ENCODE results near the gene MLLT1. TPM values are rescaled to one million over a fixed set of nuclear protein-coding genes. Genes with fewer than 3 reads are reported as not detected.

Gene MLLT1
- total and polyA plus RNA-seq, 11 donors: 17.8 to 45.9 (median 34.9) TPM

- Histone ChIP-seq H3K4me3 (no peak overlapping the region), H3K27ac (no peak overlapping the region), H3K36me3 (no peaks in the 10 kb centered on the region), H3K9me3 (peaks cover 0 to 20% (median 0%) of the 10 kb centered on the region in 12 donors), H3K27me3 (no peaks in the 10 kb centered on the region), H3K4me1 (no peaks in the 10 kb centered on the region)
- 78 to 96% (median 87%) methylated on average over 1 of the region's 1 CpG for WGBS, 4 donors
- ATAC-seq: no peak
- TF ChIP-seq CTCF (IDR thresholded peaks at IDR 0.05) (no peak), POLR2A (IDR thresholded peaks at IDR 0.05) (no peak)
- no peak for DNase-seq
- intact Hi-C loops (cut with DNase I): no loop called here
Observed at GRCh38 chr19:6167115-6167514, 112.7 kb downstream of the MLLT1 start.

GRCh38 chr19:6164906-6165531 lies 114.8 kb downstream of the MLLT1 start:
- intact Hi-C loops (cut with DNase I): loop anchor here in 1 of 10 donors (2.0 kb wide), 1 partner anchor 136 kb away; no protein-coding TSS in a partner anchor
- Histone ChIP-seq H3K36me3 (no peaks in the 10 kb centered on the region), H3K9me3 (peaks cover 0 to 10% (median 0%) of the 10 kb centered on the region in 12 donors), H3K27me3 (no peaks in the 10 kb centered on the region), H3K27ac (no peak overlapping the region), H3K4me1 (peaks cover 0 to 6% (median 0%) of the 10 kb centered on the region in 12 donors), H3K4me3 (no peak overlapping the region)
- TF ChIP-seq CTCF (IDR thresholded peaks at IDR 0.05) (no peak), POLR2A (IDR thresholded peaks at IDR 0.05) (no peak)
- DNase-seq: no peak
- no peak for ATAC-seq
- 78 to 88% (median 85%) methylated on average over 5 of the region's 5 CpGs for WGBS, 4 donors

DNA sequence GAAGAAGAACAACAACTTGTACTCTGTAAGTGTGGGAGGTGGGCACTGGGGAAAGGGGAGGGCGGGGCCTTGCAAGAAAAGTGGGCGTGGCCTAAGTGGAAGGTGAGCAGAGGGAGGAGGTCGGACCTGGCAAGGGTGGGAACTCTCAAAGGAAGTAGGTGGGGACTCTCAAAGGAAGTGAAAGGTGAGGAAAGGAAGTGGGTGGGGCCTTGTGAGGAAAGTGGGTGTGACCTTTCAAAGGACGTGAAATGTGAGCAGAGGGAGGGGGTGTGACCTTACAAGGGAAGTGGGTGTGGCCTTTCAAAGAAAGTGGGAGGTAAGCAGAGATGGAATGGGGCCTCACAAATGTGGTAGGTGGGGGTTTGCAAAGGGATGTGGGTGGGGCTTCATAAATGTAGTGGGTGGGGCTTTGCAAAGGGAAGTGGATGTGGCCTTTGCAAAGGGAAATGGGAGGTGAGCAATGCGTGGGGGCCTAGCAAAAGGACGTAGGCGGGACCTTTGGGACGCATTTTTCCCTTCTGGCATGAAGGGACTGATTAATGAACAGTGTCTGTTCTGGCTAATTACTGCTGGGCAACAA lies 118.4 kb downstream of the MLLT1 start:
- WGBS, 4 donors: 30 to 41% (median 34%) methylated on average over 8 of the region's 8 CpGs
- TF ChIP-seq POLR2A (IDR thresholded peaks at IDR 0.05) (no peak), CTCF (IDR thresholded peaks at IDR 0.05) (no peak)
- Histone ChIP-seq H3K36me3 (no peaks in the 10 kb centered on the region), H3K27me3 (no peaks in the 10 kb centered on the region), H3K4me3 (no peak overlapping the region), H3K4me1 (peaks cover 0 to 6% (median 0%) of the 10 kb centered on the region in 12 donors), H3K27ac (peak overlapping the region in 6 of 12 donors; percentile 19 to 56 (median 46)), H3K9me3 (peaks cover 0 to 18% (median 4%) of the 10 kb centered on the region in 12 donors)
- ATAC-seq: peak; percentile 80 to 96 (median 84)
- intact Hi-C loops (cut with DNase I): no loop called here
- DNase-seq: peak in 4 of 5 donors; percentile 39 to 64 (median 50)

Other genes starting within 250 kb of the MLLT1 start
- 10 to 100 TPM in 1 of 9 donors, 1 to 10 TPM in 8; 2.8 to 20.0 (median 5.8) TPM for gene RFX2, start 169.5 kb downstream of the MLLT1 start, total RNA-seq
- 1 to 10 TPM; 6.9 to 7.0 TPM for gene RFX2, start 169.5 kb downstream of the MLLT1 start, polyA plus RNA-seq
- gene ACSBG2, start 144.3 kb downstream of the MLLT1 start, total RNA-seq: not detected
- gene ACSBG2, start 144.3 kb downstream of the MLLT1 start, polyA plus RNA-seq: not detected
- not detected for gene ACER1, start 53.6 kb upstream of the MLLT1 start, total RNA-seq
- gene ACER1, start 53.6 kb upstream of the MLLT1 start, polyA plus RNA-seq: not detected
- gene CLPP, start 81.6 kb upstream of the MLLT1 start, total RNA-seq: 100 to 1,000 TPM in 2 of 9 donors, 10 to 100 TPM in 7; 57.7 to 147 (median 73.0) TPM
- gene CLPP, start 81.6 kb upstream of the MLLT1 start, polyA plus RNA-seq: 100 to 1,000 TPM in 1 of 2 donors, 10 to 100 TPM in 1; 66.7 to 127 TPM
- 100 to 1,000 TPM in 8 of 9 donors, 10 to 100 TPM in 1; 92.4 to 214 (median 148) TPM for gene ALKBH7, start 92.8 kb upstream of the MLLT1 start, total RNA-seq
- 100 to 1,000 TPM; 123 to 139 TPM for gene ALKBH7, start 92.8 kb upstream of the MLLT1 start, polyA plus RNA-seq
- 1 to 10 TPM in 2 of 9 donors, under 1 TPM in 7; 0.24 to 1.3 (median 0.86) TPM for gene PSPN, start 96.0 kb upstream of the MLLT1 start, total RNA-seq
- 1 to 10 TPM in 1 of 2 donors, under 1 TPM in 1; 0.53 to 1.4 TPM for gene PSPN, start 96.0 kb upstream of the MLLT1 start, polyA plus RNA-seq
- gene GTF2F1, start 113.2 kb upstream of the MLLT1 start, total RNA-seq: 10 to 100 TPM; 20.8 to 41.8 (median 29.8) TPM
- gene GTF2F1, start 113.2 kb upstream of the MLLT1 start, polyA plus RNA-seq: 10 to 100 TPM; 26.9 to 58.2 TPM
- gene KHSRP, start 144.8 kb upstream of the MLLT1 start, total RNA-seq: 100 to 1,000 TPM in 2 of 9 donors, 10 to 100 TPM in 7; 58.2 to 122 (median 89.3) TPM
- 100 to 1,000 TPM in 1 of 2 donors, 10 to 100 TPM in 1; 53.9 to 118 TPM for gene KHSRP, start 144.8 kb upstream of the MLLT1 start, polyA plus RNA-seq
- under 1 TPM in 7 of 9 donors, not detected in 2; 0.17 to 0.96 (median 0.44) TPM for gene SLC25A41, start 153.8 kb upstream of the MLLT1 start, total RNA-seq
- gene SLC25A41, start 153.8 kb upstream of the MLLT1 start, polyA plus RNA-seq: 1 to 10 TPM in 1 of 2 donors, under 1 TPM in 1; 0.50 to 1.4 TPM
- gene SLC25A23, start 179.8 kb upstream of the MLLT1 start, total RNA-seq: 100 to 1,000 TPM in 6 of 9 donors, 10 to 100 TPM in 3; 78.4 to 208 (median 114) TPM
- gene SLC25A23, start 179.8 kb upstream of the MLLT1 start, polyA plus RNA-seq: 100 to 1,000 TPM in 1 of 2 donors, 10 to 100 TPM in 1; 64.4 to 120 TPM
- gene CRB3, start 184.3 kb upstream of the MLLT1 start, total RNA-seq: 1 to 10 TPM in 1 of 9 donors, under 1 TPM in 2, not detected in 6; 0.40 to 1.6 (median 0.52) TPM
- gene CRB3, start 184.3 kb upstream of the MLLT1 start, polyA plus RNA-seq: under 1 TPM in 1 of 2 donors, not detected in 1; 0.28 TPM
- 1 to 10 TPM in 2 of 9 donors, under 1 TPM in 7; 0.17 to 9.5 (median 0.50) TPM for gene DENND1C, start 201.8 kb upstream of the MLLT1 start, total RNA-seq
- gene DENND1C, start 201.8 kb upstream of the MLLT1 start, polyA plus RNA-seq: under 1 TPM; 0.25 to 0.42 TPM
- 1 to 10 TPM in 6 of 9 donors, under 1 TPM in 3; 0.41 to 4.8 (median 1.6) TPM for gene TUBB4A, start 222.3 kb upstream of the MLLT1 start, total RNA-seq
- gene TUBB4A, start 222.3 kb upstream of the MLLT1 start, polyA plus RNA-seq: 1 to 10 TPM in 1 of 2 donors, under 1 TPM in 1; 0.15 to 2.0 TPM

Data from heart left ventricle (tissue), 16 donors.